ENCODE data around the gene HIC1. TPM values are rescaled to one million over a fixed set of nuclear protein-coding genes. Genes with fewer than 3 reads are reported as not detected.

HIC1 gene
- total and polyA plus RNA-seq, 2 experiments from 2014 or later = 0.88 to 3.7 TPM

- TF ChIP-seq, protein P1, sequence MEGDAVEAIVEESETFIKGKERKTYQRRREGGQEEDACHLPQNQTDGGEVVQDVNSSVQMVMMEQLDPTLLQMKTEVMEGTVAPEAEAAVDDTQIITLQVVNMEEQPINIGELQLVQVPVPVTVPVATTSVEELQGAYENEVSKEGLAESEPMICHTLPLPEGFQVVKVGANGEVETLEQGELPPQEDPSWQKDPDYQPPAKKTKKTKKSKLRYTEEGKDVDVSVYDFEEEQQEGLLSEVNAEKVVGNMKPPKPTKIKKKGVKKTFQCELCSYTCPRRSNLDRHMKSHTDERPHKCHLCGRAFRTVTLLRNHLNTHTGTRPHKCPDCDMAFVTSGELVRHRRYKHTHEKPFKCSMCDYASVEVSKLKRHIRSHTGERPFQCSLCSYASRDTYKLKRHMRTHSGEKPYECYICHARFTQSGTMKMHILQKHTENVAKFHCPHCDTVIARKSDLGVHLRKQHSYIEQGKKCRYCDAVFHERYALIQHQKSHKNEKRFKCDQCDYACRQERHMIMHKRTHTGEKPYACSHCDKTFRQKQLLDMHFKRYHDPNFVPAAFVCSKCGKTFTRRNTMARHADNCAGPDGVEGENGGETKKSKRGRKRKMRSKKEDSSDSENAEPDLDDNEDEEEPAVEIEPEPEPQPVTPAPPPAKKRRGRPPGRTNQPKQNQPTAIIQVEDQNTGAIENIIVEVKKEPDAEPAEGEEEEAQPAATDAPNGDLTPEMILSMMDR (IDR thresholded peaks at IDR 0.05; ENCODE audit: low read depth, low read length) = peak; percentile 58
- Histone ChIP-seq H3K4me3 (peak within 1 kb of the TSS; percentile 61), H3K9me3 (ENCODE audit: low read depth) (no peaks in the 10 kb centered on the region), H3K4me1 (ENCODE audit: low read depth) (peaks cover 4% of the 10 kb centered on the region), H3K36me3 (peaks cover 7% of the 10 kb centered on the region), H3K27ac (peak within 1 kb of the TSS; percentile 83), H3K27me3 (no peaks in the 10 kb centered on the region)
- peak; percentile 96 to 99 for DNase-seq (ENCODE audit: low read depth in 1 of 2, low spot score in 1 of 2)
Measured at GRCh38 chr17:2041561-2042389, 13.1 kb upstream of the HIC1 start, which contains the start of gene OVCA2. OVCA2 (plus strand) TSS chr17:2042022; CDS start chr17:2042048, 26 bp downstream.

GRCh38 chr17:2042390-2042847, 12.5 kb upstream of the HIC1 start:
- Histone ChIP-seq H3K9me3 (ENCODE audit: low read depth) (no peaks in the 10 kb centered on the region), H3K27me3 (no peaks in the 10 kb centered on the region), H3K36me3 (peaks cover 7% of the 10 kb centered on the region), H3K4me1 (ENCODE audit: low read depth) (peaks cover 4% of the 10 kb centered on the region), H3K4me3 (peak overlapping the region; percentile 61), H3K27ac (peak overlapping the region; percentile 83)
- TF ChIP-seq, protein P1 (IDR thresholded peaks at IDR 0.05; ENCODE audit: low read depth, low read length) = peak; percentile 59
- peak; percentile 45 to 68 for DNase-seq (ENCODE audit: low read depth in 1 of 2, low spot score in 1 of 2)

DNA sequence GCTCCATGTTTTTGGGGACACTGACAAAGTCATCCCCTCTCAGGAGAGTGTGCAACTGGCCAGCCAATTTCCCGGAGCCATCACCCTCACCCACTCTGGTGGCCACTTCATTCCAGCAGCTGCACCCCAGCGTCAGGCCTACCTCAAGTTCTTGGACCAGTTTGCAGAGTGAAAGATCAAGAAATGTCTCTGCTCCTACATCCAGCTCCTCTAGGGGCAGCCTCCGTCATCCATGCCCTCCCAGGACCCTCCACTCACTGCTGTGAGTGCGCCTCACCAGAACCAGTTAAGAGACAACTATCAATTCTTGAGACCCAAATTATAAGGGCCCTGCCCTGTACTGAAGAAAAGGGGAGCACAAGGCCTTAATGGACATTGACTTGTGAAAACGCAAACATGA, 12.0 kb upstream of the HIC1 start:
- H3K9me3 ChIP-seq (ENCODE audit: low read depth) = no peaks in the 10 kb centered on the region
- peaks cover 4% of the 10 kb centered on the region for H3K4me1 ChIP-seq (ENCODE audit: low read depth)
- no peaks in the 10 kb centered on the region for H3K27me3 ChIP-seq
- H3K36me3 ChIP-seq = peaks cover 5% of the 10 kb centered on the region
- H3K4me3 ChIP-seq = peak overlapping the region; percentile 61
- no peak for DNase-seq (ENCODE audit: low read depth in 1 of 2, low spot score in 1 of 2)
- TF ChIP-seq, protein P1 (IDR thresholded peaks at IDR 0.05; ENCODE audit: low read depth, low read length) = no peak
- H3K27ac ChIP-seq = peak overlapping the region; percentile 83

DNA sequence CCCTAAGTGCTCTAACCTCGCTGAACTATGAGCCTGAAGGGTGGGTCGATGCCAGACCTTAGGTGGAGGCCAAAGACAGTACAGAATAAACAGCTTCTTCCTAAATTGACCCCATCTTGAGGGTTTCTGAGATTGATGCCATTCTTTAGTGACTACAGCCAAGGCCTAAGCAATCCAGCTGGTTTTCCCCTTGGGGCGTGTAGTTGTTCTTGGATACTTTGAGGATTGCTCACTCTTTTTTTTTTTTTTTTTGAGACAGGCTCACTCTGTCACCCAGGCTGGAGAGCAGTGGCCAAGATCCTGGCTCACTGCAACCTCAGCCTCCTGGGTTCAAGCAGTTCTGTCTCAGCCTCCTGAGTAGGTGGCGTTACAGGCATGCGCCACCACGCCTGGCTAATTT, 11.1 kb upstream of the HIC1 start:
- Histone ChIP-seq H3K27ac (no peak overlapping the region), H3K9me3 (ENCODE audit: low read depth) (no peaks in the 10 kb centered on the region), H3K27me3 (peaks cover 7% of the 10 kb centered on the region), H3K36me3 (peaks cover 5% of the 10 kb centered on the region), H3K4me1 (ENCODE audit: low read depth) (peaks cover 4% of the 10 kb centered on the region), H3K4me3 (no peak overlapping the region)
- TF ChIP-seq, protein P1 (IDR thresholded peaks at IDR 0.05; ENCODE audit: low read depth, low read length) = no peak
- DNase-seq (ENCODE audit: low read depth in 1 of 2, low spot score in 1 of 2) = no peak

DNA sequence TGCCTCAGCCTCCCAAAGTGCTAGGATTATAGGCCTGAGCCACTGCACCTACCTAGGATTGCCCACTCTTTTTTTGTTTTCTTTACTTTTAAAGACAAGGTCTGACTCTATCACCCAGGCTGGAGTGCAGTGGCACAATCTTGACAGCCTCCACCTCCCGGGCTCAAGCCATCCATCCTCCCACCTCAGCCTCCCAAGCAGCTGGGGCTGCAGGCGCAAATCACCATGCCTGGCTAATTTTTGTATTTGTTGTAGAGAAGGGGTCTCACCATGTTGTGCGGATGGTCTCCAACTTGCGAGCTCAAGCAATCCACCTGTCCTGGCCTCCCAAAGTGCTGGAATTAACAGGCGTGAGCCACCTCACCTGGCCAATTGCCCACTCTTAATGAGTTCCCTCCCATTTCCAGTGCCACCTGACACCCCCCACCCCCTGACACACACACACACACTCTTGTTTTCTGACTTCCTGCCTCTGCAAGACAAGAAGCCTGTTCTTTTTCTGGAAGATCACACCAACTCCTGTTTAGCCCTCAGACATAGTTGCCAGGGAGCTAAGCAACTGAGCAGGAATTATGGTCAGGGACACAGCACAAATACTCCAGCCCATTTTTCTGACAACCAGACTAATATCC, 10.5 kb upstream of the HIC1 start:
- H3K36me3 ChIP-seq = peaks cover 5% of the 10 kb centered on the region
- H3K27ac ChIP-seq = no peak overlapping the region
- H3K4me1 ChIP-seq (ENCODE audit: low read depth) = peaks cover 4% of the 10 kb centered on the region
- no peaks in the 10 kb centered on the region for H3K9me3 ChIP-seq (ENCODE audit: low read depth)
- H3K27me3 ChIP-seq = peaks cover 13% of the 10 kb centered on the region
- H3K4me3 ChIP-seq = no peak overlapping the region
- DNase-seq (ENCODE audit: low read depth in 1 of 2, low spot score in 1 of 2) = no peak
- TF ChIP-seq, protein P1 (IDR thresholded peaks at IDR 0.05; ENCODE audit: low read depth, low read length) = no peak
